PC-3 (cell line): Measurements from ENCODE around the gene SPX. TPM values are rescaled to one million over a fixed set of nuclear protein-coding genes. Genes with fewer than 3 reads are reported as not detected.

Source experiments
- ATAC-seq: fragments of 200-7000 bp; cut with Tn5 transposase; 2 replicates; pipeline ENCODE4 v1.9.1; 2020; ENCODE audit warnings: mild to moderate bottlenecking, moderate library complexity
- BruUV-seq: library from RNA; stranded (reverse); fragments of 400-500 nt; replicated peaks from 2 replicates; lab custom pipeline; 2021; lab: Mats Ljungman, UMichigan
- CTCF ChIA-PET: fragments of 300-600 bp; sonication (Branson Sonifier 250); formaldehyde crosslinking; loops from one replicate; lab custom pipeline; 2022; ENCODE audit warnings: antibody characterized with exemption; lab: Charles Lee
- POLR2A ChIA-PET: fragments of 300-600 bp; sonication (Branson Sonifier 250); formaldehyde crosslinking; loops from one replicate; lab custom pipeline; 2022; ENCODE audit warnings: antibody characterized with exemption; ENCODE audit not compliant: unreplicated experiment; lab: Charles Lee
- DNase-seq: peaks from one replicate; pipeline ENCODE4 v3.0.0-alpha.2; 2015
- H2AFZ ChIP-seq: fragments of 300-600 bp; sonication (generic); 2 replicates; pipeline ENCODE4 v1.6.0; 2016; ENCODE audit warnings: antibody characterized with exemption, low read length
- H3F3A ChIP-seq: fragments of 300-600 bp; sonication (generic); one replicate; pipeline ENCODE4 v1.6.0; 2017; ENCODE audit warnings: antibody characterized with exemption, low read length, control low read depth, mild to moderate bottlenecking; ENCODE audit not compliant: unreplicated experiment
- H3K27ac ChIP-seq: fragments of 300-600 bp; sonication (generic); 2 replicates; pipeline ENCODE4 v1.5.1; 2016; ENCODE audit warnings: mild to moderate bottlenecking, low read length
- H3K27me3 ChIP-seq: fragments of 300-600 bp; sonication (generic); 2 replicates; pipeline ENCODE4 v1.6.1; 2016; ENCODE audit warnings: low read length, mixed read lengths
- H3K36me3 ChIP-seq: fragments of 300-600 bp; sonication (generic); 2 replicates; pipeline ENCODE4 v1.6.1; 2016; ENCODE audit warnings: low read depth, mixed run types, low read length, mixed read lengths
- H3K4me1 ChIP-seq: fragments of 300-600 bp; sonication (generic); 2 replicates; pipeline ENCODE4 v1.5.1; 2016; ENCODE audit warnings: low read length; ENCODE audit not compliant: insufficient read depth
- H3K4me2 ChIP-seq: fragments of 300-600 bp; sonication (generic); 2 replicates; pipeline ENCODE4 v1.6.0; 2016; ENCODE audit warnings: low read length
- H3K4me3 ChIP-seq: fragments of 300-600 bp; sonication (generic); 2 replicates; pipeline ENCODE4 v1.5.1; 2016; ENCODE audit warnings: mild to moderate bottlenecking, low read length, mixed read lengths
- H3K79me2 ChIP-seq: fragments of 300-600 bp; sonication (generic); 2 replicates; pipeline ENCODE4 v1.6.1; 2017; ENCODE audit warnings: low read length, mixed read lengths
- H3K9ac ChIP-seq: fragments of 300-600 bp; sonication (generic); 2 replicates; pipeline ENCODE4 v1.6.0; 2016; ENCODE audit warnings: mild to moderate bottlenecking, low read length
- H3K9me2 ChIP-seq: fragments of 300-600 bp; sonication (generic); replicated peaks from 2 replicates; pipeline ENCODE4 v1.6.1; 2016; ENCODE audit warnings: mixed run types, low read length, mixed read lengths
- H3K9me3 ChIP-seq: fragments of 300-600 bp; sonication (generic); 2 replicates; pipeline ENCODE4 v1.6.1; 2016; ENCODE audit warnings: low read length, mixed read lengths
- H4K20me1 ChIP-seq: fragments of 300-600 bp; sonication (generic); 2 replicates; pipeline ENCODE4 v1.6.1; 2016; ENCODE audit warnings: low read length, mixed read lengths
- EZH2 ChIP-seq: fragments of 300-600 bp; sonication (generic); IDR thresholded peaks from one replicate; pipeline ENCODE4 v1.6.1; 2017; ENCODE audit warnings: antibody characterized with exemption, mild to moderate bottlenecking, low read length; ENCODE audit not compliant: unreplicated experiment
- EZH2phosphoT487 ChIP-seq: fragments of 300-600 bp; sonication (generic); IDR thresholded peaks from 2 replicates; pipeline ENCODE4 v1.6.1; 2018; ENCODE audit warnings: mild to moderate bottlenecking, antibody characterized with exemption, low read length, borderline replicate concordance
- intact Hi-C: fragments of 100-400 bp; cut with micrococcal nuclease; formaldehyde crosslinking; loops from 2 replicates; pipeline ENCODE4 v1.9.0; 2023
- total RNA-seq: library from RNA; depleted of rRNA; stranded (reverse); fragments of >200 nt; gene quantifications from 2 replicates; pipeline ENCODE4 v1.2.3, GENCODE V29; 2014
- TF ChIP-seq, protein P1 (sequence below): fragments of 300-600 bp; sonication (generic); conservative IDR thresholded peaks from 2 replicates; pipeline ENCODE4 v1.5.1; 2017; ENCODE audit warnings: antibody characterized with exemption, low read depth, mild to moderate bottlenecking, low read length

SPX gene
- total RNA-seq, 1 experiment from 2014 or later: 0.87 TPM

- ChIA-PET POLR2A (no interaction called here), CTCF (no interaction called here)
- Histone ChIP-seq H3K9me2 (no peaks in the 10 kb centered on the region), H3K9ac (no peak overlapping the region), H3K4me2 (no peak overlapping the region), H3K4me1 (no peaks in the 10 kb centered on the region), H3K27ac (no peak overlapping the region), H3F3A (no peaks in the 10 kb centered on the region), H3K27me3 (no peaks in the 10 kb centered on the region), H2AFZ (no peak overlapping the region), H4K20me1 (no peaks in the 10 kb centered on the region), H3K79me2 (no peaks in the 10 kb centered on the region), H3K9me3 (no peaks in the 10 kb centered on the region), H3K4me3 (no peak overlapping the region), H3K36me3 (no peaks in the 10 kb centered on the region)
- TF ChIP-seq, protein P1, sequence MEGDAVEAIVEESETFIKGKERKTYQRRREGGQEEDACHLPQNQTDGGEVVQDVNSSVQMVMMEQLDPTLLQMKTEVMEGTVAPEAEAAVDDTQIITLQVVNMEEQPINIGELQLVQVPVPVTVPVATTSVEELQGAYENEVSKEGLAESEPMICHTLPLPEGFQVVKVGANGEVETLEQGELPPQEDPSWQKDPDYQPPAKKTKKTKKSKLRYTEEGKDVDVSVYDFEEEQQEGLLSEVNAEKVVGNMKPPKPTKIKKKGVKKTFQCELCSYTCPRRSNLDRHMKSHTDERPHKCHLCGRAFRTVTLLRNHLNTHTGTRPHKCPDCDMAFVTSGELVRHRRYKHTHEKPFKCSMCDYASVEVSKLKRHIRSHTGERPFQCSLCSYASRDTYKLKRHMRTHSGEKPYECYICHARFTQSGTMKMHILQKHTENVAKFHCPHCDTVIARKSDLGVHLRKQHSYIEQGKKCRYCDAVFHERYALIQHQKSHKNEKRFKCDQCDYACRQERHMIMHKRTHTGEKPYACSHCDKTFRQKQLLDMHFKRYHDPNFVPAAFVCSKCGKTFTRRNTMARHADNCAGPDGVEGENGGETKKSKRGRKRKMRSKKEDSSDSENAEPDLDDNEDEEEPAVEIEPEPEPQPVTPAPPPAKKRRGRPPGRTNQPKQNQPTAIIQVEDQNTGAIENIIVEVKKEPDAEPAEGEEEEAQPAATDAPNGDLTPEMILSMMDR: no peak
- TF ChIP-seq EZH2phosphoT487 (no peak), EZH2 (no peak)
- no peak for ATAC-seq
- intact Hi-C loops: no loop called here
- DNase-seq: no peak
- BruUV-seq: no TSS peak
These were observed 40.3 kb downstream of the SPX start for GRCh38 chr12:21566223-21566906.

DNA sequence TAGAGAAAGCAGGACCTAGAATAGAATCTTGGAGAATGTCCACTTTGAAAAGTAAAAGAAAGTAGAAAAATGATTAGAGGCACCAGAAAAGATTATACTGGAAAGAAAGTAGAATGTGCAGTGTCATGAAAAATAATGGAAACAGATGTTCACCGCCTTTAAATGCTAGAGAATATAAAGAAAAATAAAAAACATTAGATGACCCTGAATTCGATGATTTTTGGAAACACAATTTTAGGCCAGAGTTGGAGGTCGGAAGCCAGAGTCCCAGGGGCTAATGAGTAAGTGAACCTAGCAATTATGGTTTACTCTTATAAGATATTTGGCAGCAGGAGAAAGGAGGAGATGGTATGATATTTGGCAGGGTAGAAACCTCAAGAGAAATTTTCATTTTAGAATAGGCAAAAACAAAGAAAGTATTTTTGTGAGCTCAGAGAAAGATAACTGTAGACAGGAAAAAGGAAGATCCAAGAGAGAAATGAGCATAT is 40.9 kb downstream of the SPX start:
- DNase-seq (no peak), ATAC-seq (no peak)
- Histone ChIP-seq H3K27ac (no peak overlapping the region), H3K9ac (no peak overlapping the region), H2AFZ (no peak overlapping the region), H3F3A (no peaks in the 10 kb centered on the region), H3K9me3 (no peaks in the 10 kb centered on the region), H3K36me3 (no peaks in the 10 kb centered on the region), H4K20me1 (no peaks in the 10 kb centered on the region), H3K9me2 (no peaks in the 10 kb centered on the region), H3K27me3 (no peaks in the 10 kb centered on the region), H3K4me1 (no peaks in the 10 kb centered on the region), H3K4me2 (no peak overlapping the region), H3K4me3 (no peak overlapping the region), H3K79me2 (no peaks in the 10 kb centered on the region)
- TF ChIP-seq, protein P1: no peak
- TF ChIP-seq EZH2 (no peak), EZH2phosphoT487 (no peak)
- CTCF ChIA-PET: no interaction called here
- POLR2A ChIA-PET: no interaction called here
- intact Hi-C loops: no loop called here
- no TSS peak for BruUV-seq

DNA sequence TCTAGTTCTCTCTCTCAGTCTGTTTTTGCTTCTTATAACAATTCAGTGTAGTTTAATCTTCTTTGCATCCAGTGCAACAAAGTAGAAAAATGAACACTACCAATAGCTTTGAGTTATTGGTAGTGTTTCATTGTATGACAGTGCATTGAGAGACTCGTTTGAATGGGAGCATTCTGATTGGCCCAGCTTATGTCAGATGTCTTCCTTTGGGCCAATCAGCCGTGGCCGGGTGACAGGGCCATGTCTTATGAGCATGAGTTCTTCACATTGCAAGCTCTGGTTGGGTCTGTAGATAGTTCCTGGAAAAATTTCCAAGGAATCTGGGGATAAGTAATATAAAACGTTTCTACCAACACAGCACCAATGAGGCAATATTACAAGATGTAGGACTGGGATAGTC is 42.0 kb downstream of the SPX start:
- TF ChIP-seq EZH2phosphoT487 (no peak), EZH2 (no peak)
- TF ChIP-seq, protein P1: no peak
- Histone ChIP-seq H3K27me3 (no peaks in the 10 kb centered on the region), H3K9ac (no peak overlapping the region), H3K79me2 (no peaks in the 10 kb centered on the region), H4K20me1 (no peaks in the 10 kb centered on the region), H3K27ac (no peak overlapping the region), H3F3A (no peaks in the 10 kb centered on the region), H3K9me2 (no peaks in the 10 kb centered on the region), H3K4me2 (no peak overlapping the region), H2AFZ (no peak overlapping the region), H3K4me3 (no peak overlapping the region), H3K36me3 (no peaks in the 10 kb centered on the region), H3K9me3 (no peaks in the 10 kb centered on the region), H3K4me1 (no peaks in the 10 kb centered on the region)
- DNase-seq (no peak), ATAC-seq (no peak)
- no TSS peak for BruUV-seq
- CTCF ChIA-PET: no interaction called here
- POLR2A ChIA-PET: no interaction called here
- intact Hi-C loops: no loop called here
